Stimulated activated CD8-positive, alpha-beta memory T cell treated with anti-CD3 and anti-CD28 coated beads, Interleukin-7, amount 100 ng/mL, for 1 hour (primary cell): Measurements from ENCODE around the gene PPP2R2B.

Experiments used
- DNase-seq, 2 donors: peaks; one replicate each; pipeline ENCODE4 v3.0.0-alpha.2; 2020; ENCODE audit warnings: low read depth in 2 of 2

Gene PPP2R2B

DNA sequence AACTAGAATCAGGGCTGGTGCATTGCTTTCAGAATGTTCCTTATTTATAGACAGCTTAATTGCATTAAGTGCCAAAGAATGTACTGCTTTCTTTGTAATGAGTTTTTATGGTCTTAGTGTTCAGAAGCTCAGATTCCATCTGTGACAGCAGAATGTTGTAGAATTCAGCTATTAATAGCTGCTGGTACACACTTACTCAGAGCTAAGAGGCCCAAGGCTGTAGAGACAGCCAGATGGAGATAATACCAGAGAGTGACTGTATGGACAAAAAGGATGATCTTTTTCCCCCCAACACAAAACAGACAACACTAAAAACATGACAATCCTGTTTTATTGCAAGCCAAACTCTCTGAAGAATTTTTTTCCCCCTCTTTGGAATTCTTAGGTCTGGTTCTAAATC is 50.2 kb downstream of the PPP2R2B start:
- DNase-seq: no peak

DNA sequence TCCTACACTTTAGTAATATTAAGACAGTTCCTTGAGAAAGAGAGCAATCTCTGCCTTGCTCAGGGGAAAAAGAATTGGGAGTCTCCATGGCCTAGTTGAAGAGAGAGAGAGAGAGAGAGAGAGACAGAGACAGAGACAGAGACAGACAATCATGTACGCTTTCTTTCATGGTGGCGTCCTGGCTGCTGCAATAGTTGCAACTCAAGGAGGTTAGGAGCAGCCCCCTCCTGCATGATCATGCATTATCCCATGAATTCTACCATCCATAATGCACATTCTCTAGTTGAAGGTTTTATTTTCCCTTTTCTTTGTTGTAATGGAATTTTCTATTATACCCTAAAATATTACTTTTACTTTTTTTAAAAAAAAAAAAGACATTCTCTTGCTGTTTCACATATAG is 50.7 kb downstream of the PPP2R2B start:
- no peak for DNase-seq

DNA sequence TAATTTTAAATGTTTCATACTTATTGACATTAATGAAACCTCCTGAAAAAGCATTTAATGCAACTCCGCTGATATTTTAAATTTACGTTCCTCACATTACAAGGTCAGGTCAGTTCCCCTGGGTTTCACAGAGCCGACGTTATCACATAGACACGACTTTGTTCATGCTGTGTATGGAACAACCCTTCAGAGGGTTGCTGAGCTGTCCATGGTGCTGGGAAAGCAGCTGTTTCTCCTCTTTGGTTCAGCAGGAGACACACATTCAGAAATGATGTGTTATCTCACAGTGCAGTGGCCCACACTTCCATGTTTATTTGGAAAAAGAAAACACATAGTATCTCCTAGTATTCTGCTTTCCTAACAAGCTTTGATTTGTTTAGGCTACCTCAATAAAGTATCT is 53.5 kb downstream of the PPP2R2B start:
- DNase-seq: peak in 1 of 2 donors; percentile 1

DNA sequence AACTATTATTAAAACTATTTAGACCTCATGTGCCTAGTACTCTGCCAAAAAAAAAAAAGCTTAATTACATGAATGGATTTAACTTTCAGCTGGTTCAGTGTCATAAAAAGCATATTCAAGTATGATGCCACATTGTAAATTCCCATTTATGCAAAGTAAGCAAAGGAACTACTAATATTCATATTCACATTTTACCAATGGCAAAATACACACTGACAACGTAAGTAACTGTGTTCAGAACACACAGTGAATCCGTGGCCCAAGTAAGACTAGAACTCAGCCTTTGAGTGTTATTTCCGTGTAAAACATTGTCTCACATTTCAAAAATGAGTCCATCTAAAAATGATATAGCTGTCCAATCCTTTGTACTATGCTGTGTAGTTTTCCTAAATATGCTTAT is 56.8 kb downstream of the PPP2R2B start:
- DNase-seq: no peak

DNA sequence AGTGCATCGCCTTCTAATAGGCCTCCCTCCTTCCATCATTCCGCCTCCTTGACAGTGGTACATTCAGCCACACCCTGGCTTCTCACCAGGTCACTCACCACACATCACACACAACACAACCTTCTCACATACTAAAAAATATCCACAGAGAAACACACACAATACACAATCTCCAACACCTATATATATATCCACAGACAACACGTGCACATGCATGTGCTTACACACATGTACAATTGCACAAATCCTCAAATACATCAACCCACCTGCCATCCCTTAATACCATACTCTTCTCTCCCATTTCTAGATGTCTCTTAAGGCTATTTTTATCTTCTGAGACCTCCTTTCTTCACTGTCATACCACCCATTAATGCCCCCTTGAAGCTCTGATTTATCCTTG is 57.6 kb downstream of the PPP2R2B start:
- no peak for DNase-seq

DNA sequence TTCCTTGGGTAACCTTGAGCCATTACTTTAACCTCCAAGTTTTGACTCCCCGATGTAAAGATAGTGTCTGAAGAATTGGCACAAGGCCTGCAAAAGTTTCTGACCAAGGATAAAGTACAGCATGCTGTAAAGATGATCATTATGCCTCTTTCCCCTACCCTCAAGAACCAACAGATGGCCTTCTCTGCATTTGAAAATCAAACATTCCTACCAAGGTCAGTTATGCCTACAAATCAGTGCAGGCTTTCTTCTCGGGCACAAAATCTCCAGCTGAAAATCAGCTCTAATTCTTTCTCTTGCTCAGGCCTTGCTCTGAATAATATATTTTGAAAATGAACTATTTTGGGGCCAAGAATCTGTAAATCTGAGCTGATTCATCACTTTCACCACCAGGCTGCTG is 59.7 kb downstream of the PPP2R2B start:
- no peak for DNase-seq

DNA sequence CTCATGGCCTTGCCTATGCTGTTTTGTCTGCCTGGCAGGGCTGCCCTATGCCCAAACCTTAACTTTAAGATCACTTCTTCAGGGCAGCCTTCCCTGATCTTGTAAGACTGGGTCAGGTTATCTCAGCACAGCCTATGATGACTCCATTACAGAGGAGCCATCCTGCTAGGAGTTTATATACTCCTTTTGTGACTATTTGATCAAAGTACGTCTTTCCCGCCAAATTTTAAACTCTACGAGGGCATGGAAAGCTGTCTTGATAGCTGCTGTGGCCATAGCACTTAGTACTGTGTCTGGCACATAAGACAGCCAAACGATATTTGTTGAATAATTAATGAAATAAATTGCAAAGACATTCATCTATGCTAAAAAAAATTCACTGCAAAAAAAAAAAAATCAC is 60.6 kb downstream of the PPP2R2B start:
- no peak for DNase-seq

DNA sequence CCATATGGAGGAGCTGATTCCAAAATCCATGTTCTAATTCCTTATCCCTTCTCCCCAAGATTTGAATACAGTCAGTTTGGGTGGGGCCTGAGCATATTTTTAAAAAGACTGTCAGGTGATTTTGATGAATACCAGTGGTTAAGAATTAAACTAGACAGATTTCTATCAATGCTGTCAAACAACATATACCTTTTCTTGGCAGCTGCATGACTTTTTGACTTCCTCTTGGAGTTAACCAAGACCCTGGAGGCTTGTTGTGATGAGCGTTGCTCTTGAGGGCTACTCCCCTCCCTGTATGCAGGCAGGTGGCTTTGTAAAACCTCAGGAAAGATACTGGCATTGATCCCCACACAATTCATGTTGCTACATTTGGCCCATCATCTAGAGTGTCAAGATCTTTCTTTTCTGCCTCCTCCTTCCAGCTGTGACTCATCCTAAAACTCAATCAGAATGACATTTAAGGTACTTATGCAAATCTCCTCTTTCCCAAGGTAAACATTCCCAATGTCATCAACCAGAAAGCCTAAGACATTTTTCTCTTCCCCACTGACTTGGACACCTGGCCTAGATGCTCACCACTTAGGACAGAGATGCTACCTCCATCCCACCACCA is 61.7 kb downstream of the PPP2R2B start:
- DNase-seq: no peak

DNA sequence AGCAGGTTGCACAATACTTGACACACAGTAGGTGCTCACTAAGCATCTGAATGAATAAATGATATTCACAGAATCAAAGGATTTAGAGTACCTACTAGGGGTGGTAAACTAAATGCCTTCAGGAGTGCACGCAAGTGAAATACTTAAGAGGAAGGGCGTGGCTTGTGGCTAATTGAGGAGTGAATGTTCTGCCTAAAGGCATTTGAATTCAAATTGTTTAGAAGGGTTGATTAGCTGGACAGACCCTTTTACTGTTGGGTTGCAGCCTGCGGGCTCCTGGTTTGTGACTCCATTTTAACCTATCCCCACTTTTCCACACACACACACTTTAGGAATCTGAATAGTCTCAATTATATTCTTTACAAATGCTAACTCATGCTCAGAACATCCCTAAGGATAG is 63.1 kb downstream of the PPP2R2B start:
- DNase-seq: no peak

DNA sequence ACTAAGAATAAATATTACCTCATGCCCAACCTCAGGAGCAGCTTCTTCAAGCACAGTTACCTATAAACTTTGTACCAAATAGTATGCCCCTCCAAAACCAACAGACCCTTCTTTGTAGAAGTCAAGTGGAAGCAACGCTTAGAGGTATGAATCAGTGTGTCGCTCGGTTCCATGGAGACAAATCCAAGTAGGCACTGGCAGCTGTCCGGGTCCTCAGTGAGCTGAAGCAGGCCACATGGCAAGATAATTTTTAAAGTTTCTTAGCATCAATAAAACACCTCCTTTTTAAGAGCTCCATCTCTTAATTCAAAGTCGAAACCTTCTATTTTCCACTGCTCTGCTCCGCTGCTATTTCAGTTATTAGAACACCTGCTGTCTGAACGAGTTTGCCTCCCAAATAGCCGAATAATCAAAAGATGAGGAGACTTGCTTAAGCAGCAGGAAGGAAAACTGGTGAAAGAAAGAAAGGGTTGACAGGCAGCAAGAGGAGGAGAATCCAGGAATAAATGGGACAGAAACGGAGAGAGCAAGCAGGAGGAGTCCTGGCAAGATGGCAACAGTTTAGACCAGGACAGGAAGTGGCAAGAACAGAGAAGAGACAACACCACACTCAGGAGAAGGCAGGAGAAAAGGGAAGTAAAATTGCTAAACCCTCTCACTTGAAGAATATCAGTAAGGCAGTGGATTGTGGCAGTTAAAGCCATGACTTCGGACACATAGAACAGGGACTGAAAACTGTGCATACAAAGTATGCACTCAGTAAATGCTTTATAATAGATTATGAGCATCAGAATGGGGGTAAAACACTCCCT is 65.0 kb downstream of the PPP2R2B start:
- DNase-seq: no peak

DNA sequence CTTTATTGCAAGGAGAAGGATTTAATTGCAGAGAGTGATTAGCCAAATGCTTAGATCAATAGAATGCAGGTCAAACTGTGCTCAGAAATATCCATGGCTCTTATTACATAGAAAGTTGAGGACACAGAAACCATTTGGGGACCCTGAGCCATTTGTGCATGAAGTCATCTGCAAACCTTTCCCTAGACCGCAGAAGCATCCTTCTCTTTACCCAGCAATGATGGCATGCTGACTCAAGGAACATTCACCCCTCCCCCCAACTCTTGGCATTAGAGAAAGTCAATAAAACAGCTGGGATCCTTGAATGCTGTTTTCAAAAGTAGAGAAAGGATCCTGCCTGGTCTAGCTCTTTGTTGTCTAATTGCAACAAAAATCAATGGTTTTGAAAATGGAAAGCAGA is 73.5 kb downstream of the PPP2R2B start:
- no peak for DNase-seq

DNA sequence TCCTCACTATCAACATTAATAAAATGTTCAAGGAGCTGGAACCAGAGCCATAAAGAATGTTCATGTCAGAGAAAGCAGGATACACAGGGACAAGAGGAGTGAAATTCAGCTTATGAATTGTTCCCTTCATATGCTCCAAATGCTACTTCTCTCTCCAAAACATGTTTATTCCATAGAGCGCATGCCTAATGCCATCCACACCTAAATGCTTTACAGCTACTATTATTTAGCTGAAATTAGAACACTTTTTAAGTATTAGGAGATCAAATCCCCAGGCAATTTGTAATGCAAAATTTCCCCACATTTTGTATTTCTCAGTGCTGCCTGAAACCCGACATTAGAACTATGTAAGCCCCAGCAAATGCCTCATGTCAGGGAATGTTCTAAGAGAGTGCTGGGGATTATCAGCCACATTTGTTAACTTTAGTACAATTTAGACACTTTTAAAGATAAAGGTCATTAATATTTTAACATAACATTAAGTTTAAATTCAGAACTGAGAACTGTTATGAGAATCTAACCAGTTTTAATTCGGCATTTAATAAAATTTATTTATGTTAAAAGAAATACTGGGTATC is 75.5 kb downstream of the PPP2R2B start:
- no peak for DNase-seq

DNA sequence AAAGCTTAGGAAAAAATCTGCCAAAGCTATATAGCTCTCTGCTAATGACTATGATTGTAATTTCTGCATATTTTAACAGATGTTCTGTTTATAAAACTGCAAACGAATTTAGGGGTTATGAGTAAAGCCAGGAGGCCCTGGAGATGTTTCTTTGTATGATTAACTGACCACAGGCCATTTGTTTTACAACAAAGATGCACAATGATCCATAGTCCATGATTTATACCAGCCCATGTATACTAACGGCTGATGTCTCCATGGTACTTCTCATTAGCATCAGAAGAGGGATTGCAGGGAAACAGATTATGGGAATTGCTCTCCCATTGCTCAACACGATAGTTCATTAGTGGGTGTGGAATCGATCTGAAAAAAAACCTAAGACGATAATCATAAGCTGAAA is 78.9 kb downstream of the PPP2R2B start:
- no peak for DNase-seq

DNA sequence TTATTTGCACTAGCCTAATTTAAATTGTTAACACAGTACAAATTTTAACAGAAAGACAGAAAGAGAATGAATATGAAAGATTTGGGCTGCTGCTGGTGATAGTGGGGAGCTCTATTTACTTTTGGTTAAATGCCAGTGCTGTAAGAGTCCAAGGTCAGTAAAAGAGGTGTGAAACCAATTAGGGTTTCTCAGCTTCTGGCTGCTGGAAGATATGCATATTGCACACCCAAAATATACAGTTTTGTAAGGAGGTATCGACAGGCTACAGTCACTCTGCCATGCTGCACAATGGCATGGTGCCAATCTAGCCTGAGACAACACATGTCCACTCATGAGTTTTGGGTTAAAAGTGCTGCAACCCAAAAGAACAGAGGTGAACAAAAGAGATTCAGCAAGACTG is 79.3 kb downstream of the PPP2R2B start:
- DNase-seq: no peak

DNA sequence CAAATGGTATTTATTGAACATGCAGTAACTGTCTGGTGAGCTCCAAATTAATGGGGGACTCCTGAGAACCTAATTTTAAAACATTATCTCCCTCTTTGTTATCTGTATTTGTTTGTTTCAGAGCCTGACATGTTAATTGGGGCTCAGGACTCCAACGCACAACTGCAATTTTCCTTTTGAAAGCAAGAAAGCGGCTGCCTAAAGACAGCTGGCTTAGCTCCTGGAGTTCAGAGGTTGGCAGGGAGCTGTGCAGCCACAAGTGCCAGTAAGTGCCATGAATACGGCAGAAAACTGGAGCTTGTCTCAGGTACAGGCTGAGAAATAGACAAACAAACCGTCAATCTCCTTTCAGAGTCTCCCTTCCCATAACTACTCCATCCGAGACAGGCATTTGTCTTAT is 80.9 kb downstream of the PPP2R2B start:
- no peak for DNase-seq

DNA sequence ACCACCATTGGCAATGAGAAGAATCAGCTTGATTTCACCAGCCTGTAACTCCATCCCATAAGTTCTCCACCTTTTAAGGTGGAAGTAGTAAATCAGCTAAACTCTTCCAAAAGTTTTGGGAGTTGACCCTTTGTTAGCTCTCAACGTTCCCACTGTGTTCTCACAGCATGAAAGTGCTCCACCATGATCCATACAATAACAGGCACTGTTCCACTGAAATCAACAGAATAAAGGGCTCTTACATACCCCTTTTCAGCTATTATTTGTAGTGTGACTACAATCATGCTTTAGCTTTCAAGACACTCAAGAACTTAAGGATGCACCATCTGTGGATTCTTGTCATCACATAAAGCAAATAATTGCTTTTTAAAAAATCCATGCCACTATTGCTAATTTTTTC is 81.6 kb downstream of the PPP2R2B start:
- DNase-seq: no peak

DNA sequence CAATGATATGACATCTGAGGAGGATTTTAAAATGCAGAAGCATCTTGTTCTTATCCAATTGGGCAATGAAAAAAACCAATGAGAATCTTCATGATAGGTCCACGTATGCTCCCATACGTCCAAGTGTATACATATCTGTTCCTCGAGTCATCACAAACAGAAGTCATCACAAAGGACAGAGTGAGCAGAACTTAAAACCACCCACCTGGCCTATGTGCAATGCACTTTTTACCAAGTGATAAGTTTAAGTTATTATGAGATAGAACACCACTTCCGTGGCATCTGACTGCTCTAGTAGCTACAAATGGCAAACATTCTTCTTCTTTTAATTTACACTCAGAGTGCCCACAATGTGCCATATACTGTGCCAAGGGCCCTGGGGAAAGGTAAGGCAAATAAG is 82.4 kb downstream of the PPP2R2B start:
- DNase-seq: no peak

DNA sequence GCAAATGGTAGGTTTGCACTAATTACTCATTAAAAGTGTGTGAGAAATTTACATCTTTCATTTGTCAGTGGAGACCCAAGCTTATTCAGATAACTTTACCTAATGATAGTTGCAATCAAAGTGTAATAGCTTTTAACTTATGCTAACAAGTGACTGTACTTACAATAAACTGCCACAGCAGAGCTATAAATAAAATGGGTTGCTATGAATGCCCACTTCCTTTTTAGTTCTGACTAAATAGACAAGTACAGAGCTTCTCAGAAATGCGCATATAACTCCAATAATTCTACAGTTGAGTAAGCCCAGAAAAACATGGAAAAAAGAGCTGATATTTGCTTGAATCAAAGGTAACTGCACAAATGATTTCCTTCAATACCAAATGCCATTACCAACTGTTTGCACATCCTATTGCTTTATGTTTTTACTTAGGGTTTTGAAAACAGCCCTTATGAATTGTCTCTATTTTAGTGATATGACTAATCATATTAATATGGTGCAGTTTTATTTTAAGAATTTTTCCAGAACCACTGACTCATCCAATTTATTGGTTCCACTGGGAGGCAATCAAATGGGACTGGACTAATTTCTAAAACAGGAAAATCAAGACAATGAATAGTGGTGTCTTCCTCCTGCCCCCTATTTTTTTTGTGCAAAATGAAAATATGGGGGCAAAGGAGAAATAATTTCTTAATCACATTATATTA is 84.1 kb downstream of the PPP2R2B start:
- no peak for DNase-seq

DNA sequence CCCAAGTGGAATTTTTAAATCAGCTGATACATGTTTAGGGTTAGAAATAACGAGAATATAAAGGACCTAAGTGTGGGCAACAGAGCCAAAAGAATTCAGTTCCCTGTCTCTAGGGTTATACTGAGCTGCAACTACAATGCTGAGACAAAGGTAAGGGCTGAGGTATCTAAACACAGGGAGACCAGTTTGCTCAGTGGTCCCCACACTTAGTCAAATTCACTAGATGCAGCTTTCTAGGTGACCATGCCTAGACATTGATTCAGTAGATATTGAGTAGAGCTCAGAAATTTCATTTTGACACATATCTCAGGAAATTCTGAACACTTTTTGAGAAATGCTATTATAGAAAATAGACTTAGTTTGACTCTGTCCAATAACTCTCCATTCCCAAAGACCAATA is 84.8 kb downstream of the PPP2R2B start:
- no peak for DNase-seq

DNA sequence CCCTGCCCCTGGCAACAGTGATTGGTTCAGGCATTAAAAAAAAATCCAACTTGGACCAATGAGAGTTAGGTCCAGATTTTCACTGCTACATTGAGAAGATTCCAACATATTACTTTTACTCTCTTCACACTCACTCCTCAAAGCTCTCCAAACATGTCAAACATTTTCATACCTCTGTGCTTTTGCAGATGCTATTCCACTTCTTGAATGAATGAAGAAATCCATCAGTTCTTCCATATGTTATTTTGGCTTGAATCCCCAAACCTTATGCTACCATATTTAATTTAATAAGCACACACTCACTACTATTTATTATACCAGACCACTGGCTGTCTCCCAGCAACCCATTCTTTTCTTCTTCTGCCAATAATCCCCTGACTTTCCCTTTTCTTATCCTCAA is 87.1 kb downstream of the PPP2R2B start:
- DNase-seq: no peak

DNA sequence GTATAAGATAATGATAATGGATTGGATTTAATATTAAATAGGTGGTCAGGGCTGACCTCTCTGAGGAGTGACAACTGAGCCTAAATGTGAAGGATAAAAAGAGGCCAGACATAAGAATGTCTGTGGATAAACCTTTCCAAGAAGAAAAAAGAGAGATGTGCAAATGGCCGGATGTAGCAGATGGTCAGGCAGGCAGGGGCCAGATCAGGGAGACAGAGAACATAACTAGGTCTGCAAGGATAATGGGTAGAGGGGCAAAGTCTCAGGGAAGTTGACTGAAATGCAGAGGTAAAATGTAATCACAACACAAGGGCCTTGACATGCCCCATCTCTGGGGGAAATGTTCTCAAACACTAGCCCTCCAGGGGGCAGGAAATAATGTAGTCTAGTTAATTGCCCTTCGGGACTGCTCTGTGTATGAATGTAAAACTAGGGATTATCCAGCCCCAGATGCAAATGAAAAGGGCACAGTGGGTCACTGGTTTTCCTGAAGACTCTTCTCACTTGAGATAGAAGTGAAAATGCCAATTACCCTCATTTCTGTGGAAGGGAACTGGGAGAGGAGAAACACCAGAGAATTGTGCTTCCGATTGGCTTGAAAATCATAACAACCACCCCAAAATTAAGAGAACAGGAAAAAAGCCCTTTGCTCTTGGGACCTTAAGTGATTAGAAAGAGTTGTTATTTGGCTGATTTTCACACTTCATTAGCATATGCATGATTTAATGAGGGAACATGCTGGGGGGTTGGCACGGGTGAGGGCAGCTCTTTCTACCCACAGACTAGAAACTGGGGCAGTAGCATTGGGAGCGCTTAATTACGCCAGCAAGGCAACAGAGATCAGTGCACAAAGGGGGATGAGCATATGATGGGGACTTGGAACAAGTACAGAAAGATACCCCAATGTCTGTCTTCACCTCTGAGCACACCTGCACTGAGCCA is 88.6 kb downstream of the PPP2R2B start:
- DNase-seq: no peak

DNA sequence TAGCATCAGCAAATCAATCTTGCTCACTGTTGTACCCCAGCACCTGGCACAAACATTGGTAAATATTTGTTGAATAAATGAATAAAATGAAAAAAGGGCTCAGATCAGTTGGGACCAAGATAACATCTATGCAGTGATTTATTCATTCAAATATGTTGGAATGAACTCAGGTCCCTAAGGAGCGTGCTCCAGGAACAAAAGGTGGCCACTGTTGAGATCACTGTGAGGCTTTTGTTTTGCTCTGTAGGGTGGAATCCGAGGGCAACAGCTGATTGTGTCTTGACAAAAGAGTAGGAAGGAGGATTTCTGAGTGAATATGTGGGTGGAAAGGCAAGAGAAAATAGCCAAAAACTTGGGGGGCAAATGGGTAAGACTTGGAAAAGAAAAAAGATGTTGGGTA is 89.7 kb downstream of the PPP2R2B start:
- no peak for DNase-seq
